Common myeloid progenitor, CD34-positive (primary cell): ENCODE measurements around the gene RALGDS.

Experiments used
- CTCF ChIA-PET: fragments of 350-600 bp; sonication (Branson Sonifier 250); formaldehyde crosslinking; loops from one replicate; lab custom pipeline; 2021; ENCODE audit warnings: antibody characterized with exemption; lab: Charles Lee
- POLR2A ChIA-PET: fragments of 350-600 bp; sonication (Branson Sonifier 250); formaldehyde crosslinking; loops from one replicate; lab custom pipeline; 2021; ENCODE audit warnings: antibody characterized with exemption; lab: Charles Lee
- DNase-seq, 3 donors: peaks; one replicate each; pipeline versions ENCODE4 v3.0.0 to v3.0.0-alpha.2; 2013
- H3K27ac ChIP-seq, 2 experiments: 1 replicate in 1 of 2; 2 replicates in 1 of 2; pipeline ENCODE4 v1.7.0; 2013; ENCODE audit warnings: inconsistent platforms in 2 of 2, low read length in 2 of 2, mild to moderate bottlenecking in 2 of 2, low read depth in 1 of 2, moderate library complexity in 1 of 2; ENCODE audit not compliant: severe bottlenecking in 2 of 2, insufficient read depth in 1 of 2, poor library complexity in 1 of 2
- H3K27me3 ChIP-seq, 5 experiments: replicated peaks in 2 of 5; 1 replicate in 3 of 5; 2 replicates in 2 of 5; pipeline versions ENCODE4 v1.6.1 to v1.7.0; 2013; ENCODE audit warnings: low read length in 4 of 5, mild to moderate bottlenecking in 2 of 5, moderate library complexity in 2 of 5, inconsistent platforms in 1 of 5; ENCODE audit not compliant: insufficient read depth in 5 of 5, control insufficient read depth in 4 of 5
- H3K36me3 ChIP-seq, 4 experiments: 1 replicate in 2 of 4; 2 replicates in 2 of 4; pipeline versions ENCODE4 v1.6.1 to v1.7.0; 2013; ENCODE audit warnings: low read length in 3 of 4, control low read depth in 1 of 4, mild to moderate bottlenecking in 1 of 4; ENCODE audit not compliant: control insufficient read depth in 4 of 4, insufficient read depth in 4 of 4
- H3K4me1 ChIP-seq, 4 experiments: 1 replicate in 3 of 4; 2 replicates in 1 of 4; pipeline versions ENCODE4 v1.6.1 to v1.7.1; 2013; ENCODE audit warnings: low read length in 3 of 4, mild to moderate bottlenecking in 3 of 4, control low read depth in 1 of 4, inconsistent platforms in 1 of 4, moderate library complexity in 1 of 4; ENCODE audit not compliant: control insufficient read depth in 4 of 4, insufficient read depth in 4 of 4; ENCODE audit errors: control extremely low read depth in 1 of 4
- H3K4me3 ChIP-seq, 7 experiments: 1 replicate in 4 of 7; 2 replicates in 3 of 7; pipeline versions ENCODE4 v1.5.1 to v1.7.0; 2013; ENCODE audit warnings: mild to moderate bottlenecking in 7 of 7, low read length in 6 of 7, moderate library complexity in 6 of 7, inconsistent platforms in 2 of 7, low read depth in 2 of 7, control low read depth in 1 of 7; ENCODE audit not compliant: insufficient read depth in 4 of 7, control insufficient read depth in 1 of 7; ENCODE audit errors: extremely low read depth in 1 of 7
- H3K9me3 ChIP-seq, 5 experiments: 1 replicate in 4 of 5; 2 replicates in 1 of 5; pipeline versions ENCODE4 v1.6.1 to v1.7.1; 2013; ENCODE audit warnings: low read length in 4 of 5, mild to moderate bottlenecking in 2 of 5, inconsistent platforms in 1 of 5, low read depth in 1 of 5, moderate library complexity in 1 of 5; ENCODE audit not compliant: control insufficient read depth in 4 of 5, insufficient read depth in 2 of 5; ENCODE audit errors: control extremely low read depth in 1 of 5
- WGBS: methylation state at CpG from one replicate; pipeline ENCODE4 v1.1.5; 2013; ENCODE audit not compliant: insufficient coverage; 5-methylcytosine and 5-hydroxymethylcytosine counted together

RALGDS gene

GRCh38 chr9:133111808-133112662 is 9.0 kb downstream of the RALGDS start:
- H3K27me3 ChIP-seq = no peaks in the 10 kb centered on the region
- H3K27ac ChIP-seq = peak overlapping the region; percentile 15 to 66
- no peaks in the 10 kb centered on the region for H3K9me3 ChIP-seq
- POLR2A ChIA-PET = interaction anchor here (1.0 to 12.6 kb wide), 7 partner anchors 9 to 34 kb away, joined by 5 to 111 read pairs (median 10); partner anchors contain the start of gene RALGDS
- peaks cover 2 to 56% (median 55%) of the 10 kb centered on the region in 4 experiments for H3K4me1 ChIP-seq
- peak overlapping the region in 1 of 7 experiments; percentile 29 for H3K4me3 ChIP-seq
- DNase-seq = peak in 2 of 3 donors; percentile 51 to 69
- peaks cover 0 to 52% (median 39%) of the 10 kb centered on the region in 4 experiments for H3K36me3 ChIP-seq
- CTCF ChIA-PET = interaction anchor here (0.8 to 22.2 kb wide), 10 partner anchors 11 to 63 kb away, joined by 3 to 445 read pairs (median 11); no protein-coding TSS in a partner anchor
- WGBS = 76% methylated on average over 27 of the region's 30 CpGs

GRCh38 chr9:133109931-133110650 is 10.9 kb downstream of the RALGDS start:
- ChIA-PET POLR2A (interaction anchor here (1.1 to 12.6 kb wide), 4 partner anchors 12 to 36 kb away, joined by 3 to 111 read pairs (median 42); no protein-coding TSS in a partner anchor), CTCF (interaction anchor here (0.7 to 22.2 kb wide), 9 partner anchors 8 to 106 kb away, joined by 3 to 445 read pairs (median 7); no protein-coding TSS in a partner anchor)
- WGBS = 100% methylated on average over 17 of the region's 18 CpGs

GRCh38 chr9:133108794-133109641 is 12.0 kb downstream of the RALGDS start:
- H3K4me3 ChIP-seq = no peak overlapping the region
- no peak for DNase-seq
- H3K36me3 ChIP-seq = peaks cover 0 to 73% (median 57%) of the 10 kb centered on the region in 4 experiments
- H3K27ac ChIP-seq = no peak overlapping the region
- POLR2A ChIA-PET = interaction anchor here (1.5 to 2.7 kb wide), 2 partner anchors 9 to 36 kb away, joined by 6 to 19 read pairs; no protein-coding TSS in a partner anchor
- no peaks in the 10 kb centered on the region for H3K9me3 ChIP-seq
- peaks cover 0 to 27% (median 27%) of the 10 kb centered on the region in 4 experiments for H3K4me1 ChIP-seq
- 97% methylated on average over 16 of the region's 19 CpGs for WGBS
- CTCF ChIA-PET = interaction anchor here (0.6 to 22.2 kb wide), 8 partner anchors 9 to 130 kb away, joined by 3 to 445 read pairs (median 4); no protein-coding TSS in a partner anchor
- no peaks in the 10 kb centered on the region for H3K27me3 ChIP-seq

More at GRCh38 chr9:133109931-133110650, 10.9 kb downstream of the RALGDS start:
- DNase-seq = no peak
- H3K36me3 ChIP-seq = peaks cover 0 to 64% (median 51%) of the 10 kb centered on the region in 4 experiments
- H3K27me3 ChIP-seq = no peaks in the 10 kb centered on the region
- H3K4me3 ChIP-seq = no peak overlapping the region
- no peak overlapping the region for H3K27ac ChIP-seq
- peaks cover 2 to 38% (median 38%) of the 10 kb centered on the region in 4 experiments for H3K4me1 ChIP-seq
- H3K9me3 ChIP-seq = no peaks in the 10 kb centered on the region

- Histone ChIP-seq H3K36me3 (peaks cover 0 to 82% (median 62%) of the 10 kb centered on the region in 4 experiments), H3K4me1 (peaks cover 0 to 19% (median 18%) of the 10 kb centered on the region in 4 experiments), H3K27ac (no peak overlapping the region), H3K27me3 (no peaks in the 10 kb centered on the region), H3K4me3 (no peak overlapping the region), H3K9me3 (no peaks in the 10 kb centered on the region)
- ChIA-PET POLR2A (interaction anchor here (0.9 to 2.7 kb wide), 4 partner anchors 8 to 37 kb away, joined by 3 to 19 read pairs (median 4); no protein-coding TSS in a partner anchor), CTCF (interaction anchor here (1.0 to 22.2 kb wide), 11 partner anchors 9 to 72 kb away, joined by 3 to 445 read pairs (median 3); no protein-coding TSS in a partner anchor)
- no peak for DNase-seq
- WGBS = 95% methylated on average over 18 of the region's 18 CpGs
Measured at GRCh38 chr9:133107961-133108793, 12.9 kb downstream of the RALGDS start.

GRCh38 chr9:133107245-133107722 is 13.8 kb downstream of the RALGDS start:
- Histone ChIP-seq H3K4me1 (peaks cover 0 to 10% (median 10%) of the 10 kb centered on the region in 4 experiments), H3K27me3 (no peaks in the 10 kb centered on the region), H3K27ac (no peak overlapping the region), H3K9me3 (no peaks in the 10 kb centered on the region), H3K4me3 (no peak overlapping the region), H3K36me3 (peaks cover 0 to 90% (median 70%) of the 10 kb centered on the region in 4 experiments)
- WGBS = 90% methylated on average over 11 of the region's 13 CpGs
- ChIA-PET POLR2A (interaction anchor here (0.9 to 2.7 kb wide), 3 partner anchors 9 to 38 kb away, joined by 3 to 19 read pairs (median 3); no protein-coding TSS in a partner anchor), CTCF (interaction anchor here (1.0 to 22.2 kb wide), 10 partner anchors 8 to 71 kb away, joined by 3 to 445 read pairs (median 6); no protein-coding TSS in a partner anchor)
- no peak for DNase-seq
